Lower leg skin (tissue), 4 donors: Measurements from ENCODE around the gene FMOD. TPM values are rescaled to one million over a fixed set of nuclear protein-coding genes. Genes with fewer than 3 reads are reported as not detected.
A peak's percentile ranks its signal among the peaks of the same experiment; 100 is the strongest.

Experiments used
- DNase-seq, 2 donors: peaks; one replicate each; pipeline ENCODE4 v3.0.0-alpha.2; 2019; ENCODE audit warnings: low spot score in 2 of 2
- H3K4me3 ChIP-seq: fragments of 200-600 bp; sonication (generic); 2 replicates; pipeline ENCODE4 v1.5.1; 2017; ENCODE audit warnings: mild to moderate bottlenecking, low read depth; ENCODE audit not compliant: poor library complexity, severe bottlenecking
- POLR2A ChIP-seq, 2 donors: fragments of 450-650 bp; IDR thresholded peaks; one replicate each; pipeline ENCODE4 v1.6.1; 2016 to 2017; ENCODE audit warnings: antibody characterized with exemption in 2 of 2, mild to moderate bottlenecking in 1 of 2, moderate library complexity in 1 of 2
- WGBS, 2 donors: methylation state at CpG; one replicate each; pipeline ENCODE4 v1.1.5; 2018; 5-methylcytosine and 5-hydroxymethylcytosine counted together
- intact Hi-C: fragments of 100-400 bp; cut with DNase I; formaldehyde crosslinking; loops from one replicate; pipeline ENCODE4 v1.15.0; 2023; ENCODE audit warnings: low total_unique reads
- total RNA-seq, 4 donors: library from RNA; depleted of rRNA; stranded (reverse); fragments of >200 nt; gene quantifications; one replicate each; pipeline ENCODE4 v1.1.0, GENCODE V29; 2016
- TF ChIP-seq, protein P1 (sequence below), 3 donors: fragments of 450-650 bp; IDR thresholded peaks; one replicate each; pipeline ENCODE4 v1.5.1; 2016; ENCODE audit warnings: antibody characterized with exemption in 3 of 3, mild to moderate bottlenecking in 3 of 3, moderate library complexity in 2 of 3

Gene FMOD
- total RNA-seq, 4 donors from 2014 or later: 5.6 to 37.7 (median 19.3) TPM

GRCh38 chr1:203367057-203367456 lies 16.1 kb upstream of the FMOD start:
- WGBS, 2 donors: 69 to 86% methylated on average over 4 of the region's 4 CpGs
- DNase-seq: no peak
- no peak overlapping the region for H3K4me3 ChIP-seq
- no peak for TF ChIP-seq POLR2A (IDR thresholded peaks at IDR 0.05)
- TF ChIP-seq, protein P1, sequence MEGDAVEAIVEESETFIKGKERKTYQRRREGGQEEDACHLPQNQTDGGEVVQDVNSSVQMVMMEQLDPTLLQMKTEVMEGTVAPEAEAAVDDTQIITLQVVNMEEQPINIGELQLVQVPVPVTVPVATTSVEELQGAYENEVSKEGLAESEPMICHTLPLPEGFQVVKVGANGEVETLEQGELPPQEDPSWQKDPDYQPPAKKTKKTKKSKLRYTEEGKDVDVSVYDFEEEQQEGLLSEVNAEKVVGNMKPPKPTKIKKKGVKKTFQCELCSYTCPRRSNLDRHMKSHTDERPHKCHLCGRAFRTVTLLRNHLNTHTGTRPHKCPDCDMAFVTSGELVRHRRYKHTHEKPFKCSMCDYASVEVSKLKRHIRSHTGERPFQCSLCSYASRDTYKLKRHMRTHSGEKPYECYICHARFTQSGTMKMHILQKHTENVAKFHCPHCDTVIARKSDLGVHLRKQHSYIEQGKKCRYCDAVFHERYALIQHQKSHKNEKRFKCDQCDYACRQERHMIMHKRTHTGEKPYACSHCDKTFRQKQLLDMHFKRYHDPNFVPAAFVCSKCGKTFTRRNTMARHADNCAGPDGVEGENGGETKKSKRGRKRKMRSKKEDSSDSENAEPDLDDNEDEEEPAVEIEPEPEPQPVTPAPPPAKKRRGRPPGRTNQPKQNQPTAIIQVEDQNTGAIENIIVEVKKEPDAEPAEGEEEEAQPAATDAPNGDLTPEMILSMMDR (IDR thresholded peaks at IDR 0.05): no peak
- intact Hi-C loops: no loop called here

GRCh38 chr1:203366476-203366875 lies 15.6 kb upstream of the FMOD start:
- 90 to 94% methylated on average over 3 of the region's 3 CpGs for WGBS, 2 donors
- TF ChIP-seq, protein P1 (IDR thresholded peaks at IDR 0.05): no peak
- no peak for TF ChIP-seq POLR2A (IDR thresholded peaks at IDR 0.05)
- no peak overlapping the region for H3K4me3 ChIP-seq
- no peak for DNase-seq
- intact Hi-C loops: no loop called here

DNA sequence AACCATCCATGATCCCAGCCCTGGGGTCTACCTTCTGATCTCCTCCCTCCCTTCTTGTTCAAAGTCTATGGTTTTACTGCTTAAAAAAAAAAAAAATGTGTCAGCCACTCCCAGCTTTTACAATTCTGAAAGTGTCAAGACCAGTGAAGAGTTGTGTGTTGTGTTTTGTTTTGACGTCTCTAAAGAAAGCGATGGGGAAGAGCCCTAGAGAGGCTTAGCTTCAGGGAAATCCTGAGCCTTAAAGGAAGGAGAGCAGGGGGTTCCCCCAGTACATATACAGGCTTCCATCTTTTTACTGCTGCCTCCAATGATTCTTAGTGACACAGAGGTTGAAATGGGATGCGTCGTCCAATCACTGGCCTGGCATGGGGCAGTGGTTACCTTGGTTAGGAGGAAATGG lies 13.9 kb upstream of the FMOD start:
- intact Hi-C loops: no loop called here
- no peak for DNase-seq
- TF ChIP-seq, protein P1 (IDR thresholded peaks at IDR 0.05): no peak
- no peak for TF ChIP-seq POLR2A (IDR thresholded peaks at IDR 0.05)
- 65 to 82% methylated on average over 4 of the region's 4 CpGs for WGBS, 2 donors
- no peak overlapping the region for H3K4me3 ChIP-seq

GRCh38 chr1:203364094-203364801 lies 13.3 kb upstream of the FMOD start:
- DNase-seq: peak in 1 of 2 donors; percentile 57
- H3K4me3 ChIP-seq: no peak overlapping the region
- TF ChIP-seq POLR2A (IDR thresholded peaks at IDR 0.05): no peak
- TF ChIP-seq, protein P1 (IDR thresholded peaks at IDR 0.05): no peak
- intact Hi-C loops: no loop called here
- WGBS, 2 donors: 68 to 73% methylated on average over 13 of the region's 13 CpGs

DNA sequence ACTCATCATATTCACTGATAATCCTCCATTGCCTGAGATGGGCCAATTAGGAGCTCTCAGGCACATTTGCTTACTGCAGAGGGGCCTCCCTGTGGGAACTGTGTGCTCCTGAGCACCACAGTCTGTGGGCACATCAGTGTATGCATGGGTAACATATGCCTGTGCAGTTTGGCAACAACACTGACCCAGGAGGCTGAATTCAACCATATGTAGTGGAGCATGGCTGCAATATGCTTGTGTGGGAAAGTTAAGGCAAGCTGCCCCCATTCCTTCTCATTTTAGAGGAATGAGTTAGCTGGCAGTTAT lies 11.8 kb upstream of the FMOD start:
- peak in 1 of 2 donors; percentile 20 for DNase-seq
- TF ChIP-seq, protein P1 (IDR thresholded peaks at IDR 0.05): no peak
- no peak for TF ChIP-seq POLR2A (IDR thresholded peaks at IDR 0.05)
- intact Hi-C loops: no loop called here

More for the DNA sequence above, 11.8 kb upstream of the FMOD start:
- no peak overlapping the region for H3K4me3 ChIP-seq
